Measurements from ENCODE around the gene PDK3.

Gene PDK3

DNA sequence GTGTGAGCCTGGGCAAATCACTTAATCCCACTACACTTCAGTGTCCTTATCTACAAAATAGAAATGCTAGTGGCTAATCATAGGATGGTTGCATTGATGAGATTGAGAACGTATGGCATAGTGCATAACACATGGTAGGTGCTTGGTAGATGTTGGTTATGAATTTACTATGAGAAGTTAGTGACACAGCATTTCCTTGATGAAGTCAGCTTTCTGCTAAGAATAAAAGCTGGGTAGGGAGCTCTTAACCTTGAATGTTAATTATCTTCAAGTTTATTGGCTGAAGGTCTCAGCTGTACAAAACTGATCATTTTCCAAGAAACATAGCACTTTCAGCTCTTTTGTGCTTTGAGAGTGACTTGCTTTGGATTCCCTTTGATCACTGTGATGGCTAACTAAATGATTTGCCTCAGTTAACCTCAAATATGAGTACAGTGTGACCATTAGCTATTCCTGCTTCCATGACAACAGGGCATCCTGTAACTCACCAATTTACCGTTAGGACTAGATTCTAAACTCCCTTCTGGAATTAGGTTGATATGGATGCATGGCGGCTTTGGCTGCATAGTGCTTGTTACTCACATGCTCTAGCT lies 17.8 kb downstream of the PDK3 start:
- no peak for DNase-seq

GRCh38 chrX:24483596-24483995 lies 18.5 kb downstream of the PDK3 start:
- DNase-seq, result no peak

- no peak for DNase-seq
These were observed 20.2 kb downstream of the PDK3 start for GRCh38 chrX:24485323-24485722.

- DNase-seq, result no peak
These were observed 21.0 kb downstream of the PDK3 start for GRCh38 chrX:24485976-24486680.

DNA sequence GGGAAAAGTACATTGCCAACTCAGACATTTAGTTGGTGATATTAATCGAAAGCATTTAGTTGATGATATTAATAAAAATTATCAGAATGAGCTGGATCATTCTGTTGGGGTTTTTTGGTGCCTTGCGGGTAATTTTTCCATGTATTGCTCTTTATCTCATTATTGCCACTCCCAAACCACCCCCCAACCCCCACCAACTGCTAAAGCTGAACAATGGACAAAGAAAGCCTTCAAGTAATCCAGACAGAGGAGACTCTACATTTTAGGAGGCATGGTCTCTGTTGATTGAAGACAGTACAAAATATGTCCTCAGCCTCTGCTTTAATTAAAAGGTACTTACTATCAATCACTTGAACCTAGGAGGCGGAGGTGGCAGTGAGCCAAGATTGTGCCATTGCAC lies 22.5 kb downstream of the PDK3 start:
- no peak for DNase-seq

DNA sequence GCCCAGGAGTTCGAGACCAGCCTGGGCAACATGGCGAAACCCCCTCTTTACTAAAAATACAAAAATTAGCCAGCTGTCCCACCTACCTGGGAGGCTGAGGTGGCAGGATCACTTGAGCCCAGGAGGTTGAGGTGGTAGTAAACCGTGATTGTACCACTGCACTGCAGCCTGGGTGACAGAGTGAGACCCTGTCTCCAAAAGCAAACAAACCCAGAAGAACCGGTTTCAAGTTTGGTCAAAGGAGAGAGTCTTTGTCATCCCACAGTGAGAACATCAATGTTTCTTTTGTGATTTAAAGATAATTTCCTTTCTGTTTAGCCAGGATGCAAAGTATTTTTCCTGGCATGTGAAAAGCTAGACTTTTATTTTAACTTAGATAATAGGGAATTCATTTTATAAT lies 26.7 kb downstream of the PDK3 start:
- no peak for DNase-seq

GRCh38 chrX:24493740-24494581 lies 28.9 kb downstream of the PDK3 start:
- DNase-seq, result no peak

- DNase-seq, result no peak
These were observed 29.6 kb downstream of the PDK3 start for GRCh38 chrX:24494647-24495075.

- no peak for DNase-seq
These were observed 30.6 kb downstream of the PDK3 start for GRCh38 chrX:24495700-24496099.

DNA sequence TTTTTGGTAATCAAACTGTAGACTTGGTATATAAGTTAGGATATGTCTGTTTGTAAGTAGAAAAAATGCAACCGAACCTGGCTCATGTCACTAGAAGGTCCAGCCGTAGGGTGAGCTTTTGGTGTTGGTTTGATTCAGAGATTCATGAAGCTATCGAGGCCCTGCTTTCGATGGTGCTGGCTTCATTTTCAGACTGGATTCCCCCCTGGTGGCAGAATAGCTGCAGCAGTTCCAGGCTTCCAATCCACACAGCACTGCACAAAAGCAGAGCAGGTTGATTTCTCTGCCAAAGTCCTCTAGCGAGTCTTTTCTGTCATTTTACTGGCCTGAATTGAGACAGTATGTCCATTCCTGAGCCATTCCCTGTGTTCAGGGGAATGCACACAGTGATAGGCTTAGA lies 33.1 kb downstream of the PDK3 start:
- DNase-seq, result no peak

DNA sequence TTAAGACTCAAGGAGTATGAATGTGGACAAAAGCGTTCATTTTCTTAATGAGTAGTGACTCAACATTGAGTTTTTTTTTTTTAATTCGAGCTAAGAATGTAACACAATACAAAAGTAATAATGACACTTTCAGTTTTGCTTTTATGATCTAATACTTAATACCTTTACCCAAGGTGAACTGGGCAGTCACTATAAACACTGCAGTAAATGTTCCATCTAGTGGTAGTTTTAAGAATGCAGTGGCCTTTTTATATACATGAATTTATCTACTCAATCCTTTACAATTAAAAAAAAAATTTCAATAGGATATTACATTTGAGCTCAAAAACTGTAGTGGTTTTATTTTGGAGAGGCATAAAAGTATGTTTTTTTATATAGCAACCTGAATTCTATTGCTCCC lies 33.9 kb downstream of the PDK3 start:
- DNase-seq, result no peak

GRCh38 chrX:24506082-24506481 lies 41.0 kb downstream of the PDK3 start:
- DNase-seq, result no peak

DNA sequence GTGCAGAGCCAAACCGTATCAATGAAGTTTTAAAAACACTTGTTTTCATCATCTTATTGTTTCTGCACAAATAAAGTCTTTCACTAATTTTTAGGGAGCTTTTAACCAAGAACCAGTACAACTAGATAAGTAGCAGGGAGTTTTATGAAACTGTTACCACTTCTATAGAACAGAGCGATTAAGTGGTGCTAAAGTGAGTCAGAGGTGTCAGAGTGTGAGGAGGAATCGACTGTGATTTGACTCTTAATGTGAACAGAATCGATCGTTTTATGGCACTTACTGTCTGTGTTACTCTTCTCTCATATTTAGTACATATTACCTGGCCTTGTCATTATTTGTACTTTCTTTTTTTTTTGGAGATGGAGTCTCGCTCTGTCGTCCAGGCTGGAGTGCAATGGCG lies 43.3 kb downstream of the PDK3 start:
- no peak for DNase-seq

DNA sequence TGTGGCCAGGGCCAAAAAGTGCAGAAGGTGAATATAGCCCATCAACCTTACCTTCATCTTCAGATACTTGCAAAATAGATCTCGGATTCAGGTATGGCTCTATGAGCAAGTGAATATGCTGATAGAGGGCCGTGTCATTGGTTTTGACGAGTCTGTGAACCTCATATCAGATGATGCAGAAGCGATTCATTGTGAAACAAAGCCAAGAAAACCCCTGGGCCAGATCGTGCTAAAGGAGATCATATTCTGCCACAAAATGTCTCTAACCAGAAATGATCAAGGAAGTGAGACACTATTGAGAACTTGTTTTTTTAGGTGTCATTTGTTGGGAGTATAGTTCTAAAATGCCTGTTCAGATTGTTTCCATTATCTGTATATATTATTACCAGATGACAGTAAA lies 48.3 kb downstream of the PDK3 start:
- no peak for DNase-seq

- peak in 9 of 51 donors; percentile 0 to 13 (median 3) for DNase-seq
These were observed 50.4 kb downstream of the PDK3 start for GRCh38 chrX:24515447-24515846.

DNA sequence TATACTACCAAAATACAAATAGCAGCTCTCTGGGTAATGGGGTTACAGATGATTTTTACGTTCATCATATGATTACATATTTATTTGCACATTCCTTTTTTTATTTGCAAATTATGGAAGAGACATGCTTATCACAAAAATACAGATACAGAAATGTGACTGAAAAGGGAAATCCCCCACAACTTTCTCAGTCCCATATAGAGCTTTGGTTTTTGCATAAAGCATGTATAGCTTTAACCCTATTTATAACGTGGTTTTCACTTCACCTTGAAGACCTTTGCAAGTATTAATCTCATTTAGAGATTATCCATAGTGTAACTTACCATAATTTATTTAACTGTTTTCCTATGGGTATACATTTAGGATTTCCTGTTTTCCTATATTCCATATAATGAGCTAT lies 55.4 kb downstream of the PDK3 start:
- no peak for DNase-seq

DNA sequence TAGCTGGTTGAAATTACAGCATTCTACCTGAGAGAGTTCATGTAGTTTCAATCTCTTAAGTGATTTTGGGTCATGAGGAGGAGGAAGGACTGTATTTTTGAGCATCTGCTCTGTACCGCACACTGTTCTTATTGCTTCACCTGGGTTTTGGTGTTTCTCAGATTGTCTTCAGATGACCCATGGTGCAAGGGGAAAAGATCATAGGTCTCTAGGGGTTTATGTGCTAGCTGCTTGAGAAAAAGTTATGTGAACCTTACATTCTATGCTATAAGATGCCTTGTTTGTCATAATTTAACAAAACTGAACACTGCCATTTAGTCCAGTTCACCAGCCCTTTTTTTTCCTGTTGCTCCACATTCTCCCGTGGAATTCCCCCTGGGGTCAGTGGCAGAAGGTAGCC lies 60.4 kb downstream of the PDK3 start:
- no peak for DNase-seq

DNA sequence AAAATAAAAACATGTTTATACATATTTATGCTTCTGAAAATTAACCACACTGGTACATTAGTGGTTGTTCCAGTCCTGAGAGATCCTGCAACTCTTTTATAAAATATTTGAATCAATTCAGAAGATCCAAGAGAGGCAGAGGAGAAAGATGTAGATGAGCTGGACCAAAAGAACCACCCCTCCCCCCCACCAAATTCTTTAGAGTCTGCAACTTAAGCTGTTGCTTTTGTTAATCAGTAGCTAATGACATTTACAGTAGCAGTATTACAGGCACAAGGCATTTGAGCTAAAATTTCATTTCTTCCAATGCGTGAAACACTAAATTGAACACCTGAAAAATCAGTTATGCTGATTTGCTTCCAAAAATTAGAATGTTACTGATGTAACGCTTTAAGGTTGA lies 61.5 kb downstream of the PDK3 start:
- DNase-seq, result no peak

DNA sequence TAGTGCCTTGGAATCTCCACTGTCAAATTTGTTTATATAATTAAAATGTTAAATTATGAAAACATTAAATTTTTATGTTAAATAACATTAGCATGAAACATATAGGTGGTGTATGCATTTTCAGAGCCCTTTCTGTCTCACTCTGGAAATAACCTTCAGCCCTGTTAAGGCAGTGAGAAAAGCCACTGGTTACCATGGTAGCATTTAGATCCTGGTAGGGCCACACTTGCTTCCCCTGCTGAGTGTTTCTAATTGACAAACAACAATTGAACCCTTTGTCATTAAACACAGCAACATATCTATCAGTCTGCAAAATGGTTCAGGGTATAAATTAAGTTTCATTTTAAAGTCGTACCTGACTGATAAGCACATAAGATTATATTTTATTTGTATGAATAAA lies 63.5 kb downstream of the PDK3 start:
- no peak for DNase-seq

- no peak for DNase-seq
These were observed 71.5 kb downstream of the PDK3 start for GRCh38 chrX:24536551-24536950.

- no peak for DNase-seq
These were observed 77.7 kb downstream of the PDK3 start for GRCh38 chrX:24542756-24543155.

- DNase-seq, result no peak
These were observed 82.9 kb downstream of the PDK3 start for GRCh38 chrX:24547961-24548360.

GRCh38 chrX:24550166-24550565 lies 85.1 kb downstream of the PDK3 start:
- DNase-seq, result no peak

All from hypothalamus (tissue), 51 donors.